Neural progenitor cell (in vitro differentiated cells): ENCODE data around the gene AKR1A1. TPM values are rescaled to one million over a fixed set of nuclear protein-coding genes. Genes with fewer than 3 reads are reported as not detected.
A peak's percentile ranks its signal among the peaks of the same experiment; 100 is the strongest.

Source experiments
- DNase-seq: peaks from one replicate; pipeline ENCODE4 v3.0.0-alpha.2; 2016; ENCODE audit warnings: low spot score
- H2AFZ ChIP-seq: fragments of 200-600 bp; sonication (generic); replicated peaks from 2 replicates; pipeline ENCODE4 v1.6.1; 2016; ENCODE audit warnings: antibody characterized with exemption
- H3F3A ChIP-seq: fragments of 200-600 bp; sonication (generic); 2 replicates; pipeline ENCODE4 v1.6.1; 2016; ENCODE audit warnings: antibody characterized with exemption, low read depth
- H3K27ac ChIP-seq: fragments of 200-600 bp; sonication (generic); 2 replicates; pipeline ENCODE4 v1.5.1; 2016; ENCODE audit warnings: mild to moderate bottlenecking
- H3K27me3 ChIP-seq: fragments of 200-600 bp; sonication (generic); 2 replicates; pipeline ENCODE4 v1.6.1; 2016; ENCODE audit warnings: mild to moderate bottlenecking, moderate library complexity
- H3K36me3 ChIP-seq: fragments of 200-600 bp; sonication (generic); 2 replicates; pipeline ENCODE4 v1.5.1; 2016
- H3K4me1 ChIP-seq: fragments of 200-600 bp; sonication (generic); 2 replicates; pipeline ENCODE4 v1.6.1; 2016; ENCODE audit warnings: mixed run types
- H3K4me2 ChIP-seq: fragments of 200-600 bp; sonication (generic); 2 replicates; pipeline ENCODE4 v1.6.1; 2016
- H3K4me3 ChIP-seq: fragments of 200-600 bp; sonication (generic); 2 replicates; pipeline ENCODE4 v1.5.1; 2016
- H3K79me2 ChIP-seq: fragments of 200-600 bp; sonication (generic); 2 replicates; pipeline ENCODE4 v1.6.1; 2016; ENCODE audit warnings: low read depth
- H3K9ac ChIP-seq: fragments of 200-600 bp; sonication (generic); 2 replicates; pipeline ENCODE4 v1.6.1; 2016
- H3K9me3 ChIP-seq: fragments of 200-600 bp; sonication (generic); 2 replicates; pipeline ENCODE4 v1.5.1; 2016; ENCODE audit warnings: low read depth
- H4K20me1 ChIP-seq: fragments of 200-600 bp; sonication (generic); 2 replicates; pipeline ENCODE4 v1.6.1; 2016; ENCODE audit warnings: low read depth
- H3K27ac Mint-ChIP-seq: 3 replicates; pipeline ENCODE4 v1.8.0; 2021; ENCODE audit warnings: mixed read lengths
- H3K27me3 Mint-ChIP-seq: 2 replicates; pipeline ENCODE4 v1.8.0; 2022; ENCODE audit warnings: low read depth, mild to moderate bottlenecking, inconsistent platforms, moderate library complexity, mixed read lengths; ENCODE audit not compliant: insufficient read depth
- H3K36me3 Mint-ChIP-seq: 3 replicates; pipeline ENCODE4 v1.8.0; 2021; ENCODE audit warnings: mixed read lengths
- H3K4me1 Mint-ChIP-seq: 3 replicates; pipeline ENCODE4 v1.8.0; 2021; ENCODE audit warnings: mixed read lengths
- H3K4me3 Mint-ChIP-seq: 3 replicates; pipeline ENCODE4 v1.8.0; 2021; ENCODE audit warnings: mild to moderate bottlenecking, moderate library complexity, mixed read lengths
- H3K9me3 Mint-ChIP-seq: 3 replicates; pipeline ENCODE4 v1.8.0; 2020; ENCODE audit warnings: mixed read lengths
- CTCF ChIP-seq: fragments of 200-600 bp; sonication (generic); IDR thresholded peaks from 2 replicates; pipeline ENCODE4 v1.5.1; 2017; ENCODE audit warnings: antibody characterized with exemption, mild to moderate bottlenecking
- EZH2 ChIP-seq: fragments of 200-600 bp; sonication (generic); IDR thresholded peaks from 2 replicates; pipeline ENCODE4 v1.6.1; 2017; ENCODE audit warnings: antibody characterized with exemption, mild to moderate bottlenecking, moderate library complexity
- EZH2phosphoT487 ChIP-seq: fragments of 200-600 bp; sonication (generic); IDR thresholded peaks from 2 replicates; pipeline ENCODE4 v1.6.1; 2017; ENCODE audit warnings: antibody characterized with exemption
- total RNA-seq: library from RNA; depleted of rRNA; stranded (reverse); fragments of >200 nt; gene quantifications from 2 replicates; pipeline ENCODE4 v1.2.3, GENCODE V29; 2015; ENCODE audit warnings: low replicate concordance

AKR1A1 gene
- total RNA-seq, 1 donor from 2014 or later = 129 TPM

GRCh38 chr1:45545019-45545493 lies 5.6 kb upstream of the AKR1A1 start:
- Histone ChIP-seq H3K4me3 (no peak overlapping the region), H4K20me1 (no peaks in the 10 kb centered on the region), H3K4me1 (no peaks in the 10 kb centered on the region), H3K36me3 (no peaks in the 10 kb centered on the region), H3K9ac (no peak overlapping the region), H3K4me2 (no peak overlapping the region), H3K27ac (no peak overlapping the region), H3K27me3 (no peaks in the 10 kb centered on the region), H3K9me3 (no peaks in the 10 kb centered on the region), H3F3A (peaks cover 5% of the 10 kb centered on the region), H2AFZ (no peak overlapping the region), H3K79me2 (no peaks in the 10 kb centered on the region)
- TF ChIP-seq CTCF (no peak), EZH2phosphoT487 (no peak), EZH2 (no peak)
- H3K4me1 Mint-ChIP-seq = no peaks in the 10 kb centered on the region
- H3K27me3 Mint-ChIP-seq = peaks cover 6% of the 10 kb centered on the region
- H3K4me3 Mint-ChIP-seq = no peak overlapping the region
- H3K36me3 Mint-ChIP-seq = no peaks in the 10 kb centered on the region
- no peak for DNase-seq
- no peaks in the 10 kb centered on the region for H3K9me3 Mint-ChIP-seq
- H3K27ac Mint-ChIP-seq = no peak overlapping the region

- no peaks in the 10 kb centered on the region for H3K27me3 ChIP-seq
- H3K4me1 Mint-ChIP-seq = peaks cover under 1% of the 10 kb centered on the region
- peaks cover 6% of the 10 kb centered on the region for H3K27me3 Mint-ChIP-seq
- no peaks in the 10 kb centered on the region for H3K4me1 ChIP-seq
- peaks cover 9% of the 10 kb centered on the region for H3F3A ChIP-seq
- H4K20me1 ChIP-seq = no peaks in the 10 kb centered on the region
- H2AFZ ChIP-seq = no peak overlapping the region
- H3K4me3 Mint-ChIP-seq = no peak overlapping the region
- no peak for DNase-seq
- no peaks in the 10 kb centered on the region for H3K36me3 Mint-ChIP-seq
- no peak for TF ChIP-seq EZH2phosphoT487
- TF ChIP-seq EZH2 = no peak
- TF ChIP-seq CTCF = no peak
- no peak overlapping the region for H3K4me3 ChIP-seq
- H3K27ac Mint-ChIP-seq = no peak overlapping the region
- H3K36me3 ChIP-seq = no peaks in the 10 kb centered on the region
- H3K9ac ChIP-seq = no peak overlapping the region
- H3K27ac ChIP-seq = no peak overlapping the region
- no peaks in the 10 kb centered on the region for H3K9me3 Mint-ChIP-seq
- no peaks in the 10 kb centered on the region for H3K9me3 ChIP-seq
- peaks cover 1% of the 10 kb centered on the region for H3K79me2 ChIP-seq
- H3K4me2 ChIP-seq = no peak overlapping the region
Observed at GRCh38 chr1:45545553-45546310, 4.9 kb upstream of the AKR1A1 start.

- H2AFZ ChIP-seq = no peak overlapping the region
- H3K79me2 ChIP-seq = peaks cover 61% of the 10 kb centered on the region
Observed at GRCh38 chr1:45551684-45552083, 1.1 kb downstream of the AKR1A1 start.

More at GRCh38 chr1:45551684-45552083, 1.1 kb downstream of the AKR1A1 start:
- peaks cover 9% of the 10 kb centered on the region for H3K4me1 ChIP-seq
- no peak for DNase-seq
- no peak for TF ChIP-seq EZH2phosphoT487
- no peak for TF ChIP-seq CTCF
- TF ChIP-seq EZH2 = no peak
- Mint-ChIP-seq H3K4me1 (peaks cover 18% of the 10 kb centered on the region), H3K27ac (no peak overlapping the region), H3K36me3 (peaks cover 12% of the 10 kb centered on the region), H3K9me3 (no peaks in the 10 kb centered on the region), H3K4me3 (peak overlapping the region; percentile 99), H3K27me3 (peaks cover 2% of the 10 kb centered on the region)
- peaks cover under 1% of the 10 kb centered on the region for H4K20me1 ChIP-seq
- no peaks in the 10 kb centered on the region for H3K9me3 ChIP-seq
- H3K36me3 ChIP-seq = no peaks in the 10 kb centered on the region
- H3K4me3 ChIP-seq = peak overlapping the region; percentile 65
- peak overlapping the region; percentile 97 for H3K4me2 ChIP-seq
- no peaks in the 10 kb centered on the region for H3K27me3 ChIP-seq
- no peak overlapping the region for H3K27ac ChIP-seq
- peaks cover 13% of the 10 kb centered on the region for H3F3A ChIP-seq
- H3K9ac ChIP-seq = peak overlapping the region; percentile 51
